GM06990 (cell line): Measurements from ENCODE around the gene MBP.

Experiments used
- DNase-seq: peaks from one replicate; pipeline ENCODE4 v3.0.0-alpha.2; 2011; ENCODE audit not compliant: insufficient read length; ENCODE audit errors: extremely low read depth
- H3K27me3 ChIP-seq: replicated peaks from 2 replicates; pipeline ENCODE4 v1.6.0; 2011; ENCODE audit warnings: low read length; ENCODE audit not compliant: control insufficient read depth, insufficient read depth
- H3K36me3 ChIP-seq: 2 replicates; pipeline ENCODE4 v1.5.1; 2011; ENCODE audit warnings: low read length; ENCODE audit not compliant: control insufficient read depth, insufficient read depth
- H3K4me3 ChIP-seq: replicated peaks from 2 replicates; pipeline ENCODE4 v1.5.1; 2011; ENCODE audit warnings: low read depth, mild to moderate bottlenecking, control low read depth, low read length
- TF ChIP-seq, protein P1 (sequence below): IDR thresholded peaks from 2 replicates; pipeline ENCODE4 v1.5.1; 2011; ENCODE audit warnings: low read length, control low read depth, mild to moderate bottlenecking, inconsistent platforms; ENCODE audit not compliant: insufficient read depth, poor library complexity, severe bottlenecking

The MBP gene

DNA sequence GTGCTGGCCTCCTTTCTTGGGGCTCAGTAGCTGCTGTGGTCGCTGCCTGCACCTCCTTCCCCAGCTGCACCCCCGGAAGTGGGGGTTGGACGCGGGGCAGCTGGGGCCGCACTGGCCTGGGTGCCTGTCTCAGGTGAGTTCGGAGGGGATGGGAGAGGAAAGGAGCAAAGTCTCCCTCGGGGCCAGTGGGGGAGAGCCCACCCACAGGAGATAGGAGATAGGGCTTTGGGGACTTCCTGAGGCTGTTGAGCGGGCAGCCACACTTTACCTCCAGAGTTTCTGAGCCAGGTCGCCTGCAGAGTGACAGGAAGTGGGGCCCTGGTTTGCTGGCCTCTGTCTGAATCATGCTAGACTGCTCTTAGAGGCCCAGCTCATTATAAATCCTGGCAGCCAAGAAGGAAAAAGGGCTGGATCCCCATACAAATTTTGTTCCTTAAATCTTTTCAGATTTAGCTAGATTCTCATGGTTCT lies 8.1 kb downstream of the MBP start:
- Histone ChIP-seq H3K4me3 (peak overlapping the region; percentile 49), H3K36me3 (peaks cover 1% of the 10 kb centered on the region), H3K27me3 (no peaks in the 10 kb centered on the region)
- peak; percentile 86 for DNase-seq
- TF ChIP-seq, protein P1, sequence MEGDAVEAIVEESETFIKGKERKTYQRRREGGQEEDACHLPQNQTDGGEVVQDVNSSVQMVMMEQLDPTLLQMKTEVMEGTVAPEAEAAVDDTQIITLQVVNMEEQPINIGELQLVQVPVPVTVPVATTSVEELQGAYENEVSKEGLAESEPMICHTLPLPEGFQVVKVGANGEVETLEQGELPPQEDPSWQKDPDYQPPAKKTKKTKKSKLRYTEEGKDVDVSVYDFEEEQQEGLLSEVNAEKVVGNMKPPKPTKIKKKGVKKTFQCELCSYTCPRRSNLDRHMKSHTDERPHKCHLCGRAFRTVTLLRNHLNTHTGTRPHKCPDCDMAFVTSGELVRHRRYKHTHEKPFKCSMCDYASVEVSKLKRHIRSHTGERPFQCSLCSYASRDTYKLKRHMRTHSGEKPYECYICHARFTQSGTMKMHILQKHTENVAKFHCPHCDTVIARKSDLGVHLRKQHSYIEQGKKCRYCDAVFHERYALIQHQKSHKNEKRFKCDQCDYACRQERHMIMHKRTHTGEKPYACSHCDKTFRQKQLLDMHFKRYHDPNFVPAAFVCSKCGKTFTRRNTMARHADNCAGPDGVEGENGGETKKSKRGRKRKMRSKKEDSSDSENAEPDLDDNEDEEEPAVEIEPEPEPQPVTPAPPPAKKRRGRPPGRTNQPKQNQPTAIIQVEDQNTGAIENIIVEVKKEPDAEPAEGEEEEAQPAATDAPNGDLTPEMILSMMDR: no peak

DNA sequence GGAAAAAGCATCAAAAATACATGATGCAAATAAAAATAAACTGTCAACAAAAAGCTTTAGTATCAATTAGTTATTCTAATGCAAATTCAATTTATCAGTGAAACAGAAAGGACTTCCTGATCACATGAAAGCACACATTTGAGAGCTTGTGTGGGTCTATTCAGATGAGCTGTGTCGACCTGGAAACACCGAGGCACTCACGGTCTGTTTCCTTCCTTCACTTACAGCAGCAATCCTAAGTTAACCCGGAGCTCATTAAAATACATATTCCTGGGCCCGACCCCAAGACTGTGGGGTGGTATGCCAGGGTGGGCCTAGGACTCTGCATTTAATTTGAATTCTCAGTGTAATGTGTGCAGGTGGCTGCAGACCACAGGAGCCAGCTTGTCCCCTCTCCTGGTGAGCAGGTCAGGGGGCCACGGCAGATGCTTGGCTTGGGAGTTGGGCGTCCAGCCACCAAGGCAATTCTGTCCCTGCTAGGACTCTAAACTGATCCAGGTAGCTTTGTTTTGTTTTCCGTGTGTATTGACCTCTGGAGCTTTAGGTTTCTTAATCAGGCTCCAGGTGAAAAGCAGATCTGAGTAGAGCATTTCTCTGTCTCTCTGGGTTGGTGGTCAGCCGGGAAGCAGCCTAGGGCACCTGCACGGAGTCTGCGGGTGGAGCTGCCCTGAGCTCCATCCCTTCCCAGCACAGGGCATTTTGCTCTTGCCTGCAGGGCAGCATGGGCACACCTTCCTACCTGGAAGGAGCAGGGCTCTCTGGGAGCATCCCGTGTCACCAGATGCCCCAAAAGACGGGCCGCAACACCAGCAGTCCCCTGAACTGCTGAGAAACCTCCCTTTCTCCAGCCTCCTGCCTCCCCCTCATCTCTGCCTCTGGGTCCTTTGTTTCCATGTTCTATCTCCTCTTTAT lies 9.0 kb downstream of the MBP start:
- no peak for DNase-seq
- H3K27me3 ChIP-seq: no peaks in the 10 kb centered on the region

DNA sequence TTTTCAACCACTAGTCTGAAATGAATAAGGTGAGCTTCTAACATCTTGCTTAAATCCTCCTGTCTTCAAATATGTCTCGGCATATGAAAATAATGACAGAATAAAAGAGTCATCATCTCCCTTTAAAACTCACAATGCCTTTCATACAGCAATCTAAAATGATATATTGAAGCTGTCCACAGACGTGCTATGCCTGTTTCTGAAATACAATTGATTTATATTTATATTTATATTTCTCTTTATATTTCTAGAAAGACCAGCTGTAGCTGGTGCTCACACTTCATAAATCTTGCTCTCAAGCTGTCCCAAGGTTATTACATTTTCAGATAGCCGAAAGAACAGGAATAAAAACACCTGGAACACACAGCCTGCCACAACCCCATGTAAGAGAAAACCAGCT lies 11.1 kb downstream of the MBP start:
- no peaks in the 10 kb centered on the region for H3K27me3 ChIP-seq
- H3K36me3 ChIP-seq: peaks cover 3% of the 10 kb centered on the region
- no peak overlapping the region for H3K4me3 ChIP-seq
- TF ChIP-seq, protein P1: no peak
- no peak for DNase-seq

More for the DNA sequence above, 9.0 kb downstream of the MBP start:
- TF ChIP-seq, protein P1: no peak
- Histone ChIP-seq H3K4me3 (peak overlapping the region; percentile 49; the same call in 1 of the 2 replicates), H3K36me3 (peaks cover 2% of the 10 kb centered on the region)

DNA sequence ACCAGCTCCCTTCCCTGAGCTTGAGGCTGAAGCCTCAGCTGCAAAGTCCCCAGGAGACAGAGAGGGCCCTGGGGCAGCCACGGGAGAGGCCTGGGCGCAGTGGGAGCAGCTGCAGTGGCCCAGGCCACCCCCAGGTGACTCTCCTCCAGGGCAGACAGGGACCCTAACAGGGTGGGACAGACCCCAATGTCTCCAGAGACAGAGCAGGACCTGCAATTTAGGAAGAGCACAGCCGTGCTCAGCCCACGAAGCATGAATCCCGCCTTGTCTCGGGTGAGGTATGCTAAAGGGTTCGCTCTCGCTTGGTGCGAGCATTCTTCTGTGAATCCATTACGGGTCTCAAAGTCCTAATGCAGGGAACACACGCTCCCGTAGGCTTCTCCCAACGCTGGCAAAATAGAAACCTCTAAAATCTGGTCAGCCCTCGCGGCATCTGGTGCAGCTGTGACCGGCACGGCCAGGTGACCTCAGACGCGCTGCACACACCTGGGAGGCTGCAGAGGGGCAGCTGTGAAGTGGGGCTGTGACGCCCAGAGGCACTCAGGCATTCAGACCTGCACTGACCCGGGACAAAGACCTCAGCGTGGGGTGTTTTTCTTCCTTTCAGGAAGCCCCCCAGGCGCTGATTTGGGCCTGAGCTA lies 12.6 kb downstream of the MBP start:
- no peak overlapping the region for H3K4me3 ChIP-seq
- TF ChIP-seq, protein P1: no peak
- no peaks in the 10 kb centered on the region for H3K27me3 ChIP-seq
- peaks cover 5% of the 10 kb centered on the region for H3K36me3 ChIP-seq
- no peak for DNase-seq

DNA sequence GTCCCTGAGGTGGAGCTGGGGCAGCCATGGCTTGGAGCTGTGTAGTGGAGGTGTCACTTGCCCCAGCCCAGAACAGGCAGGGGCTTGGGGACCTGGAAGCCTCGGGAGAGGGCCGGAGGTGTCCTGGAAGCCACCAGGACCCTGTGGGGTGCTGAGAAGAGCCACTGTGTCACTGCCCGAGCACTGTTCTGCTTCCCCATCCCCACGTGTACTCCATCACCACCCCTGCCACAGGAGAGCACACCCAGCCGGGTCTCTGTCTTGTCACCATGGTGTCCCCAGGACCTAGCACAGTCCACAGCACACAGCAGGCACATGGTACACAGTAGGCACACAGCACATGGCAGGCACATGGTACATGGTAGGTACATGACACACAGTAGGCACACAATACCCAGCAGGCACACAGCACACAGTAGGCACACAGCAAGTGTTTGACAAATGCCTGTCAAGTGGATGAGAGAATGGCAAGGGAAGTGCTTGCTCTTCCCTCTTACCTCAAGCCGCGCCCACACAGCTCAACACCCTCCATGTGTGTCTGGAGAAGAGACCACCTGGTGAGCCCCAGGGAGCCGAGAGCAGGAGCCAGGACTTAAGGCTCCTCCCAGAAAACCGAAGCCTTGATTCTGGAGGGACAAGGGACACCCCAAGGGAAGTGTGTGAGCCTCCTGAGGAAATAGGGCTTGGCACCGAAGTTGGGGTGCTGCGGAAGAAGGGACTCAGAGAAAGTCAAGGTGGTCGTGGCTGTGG lies 13.3 kb downstream of the MBP start:
- Histone ChIP-seq H3K27me3 (no peaks in the 10 kb centered on the region), H3K36me3 (peaks cover 5% of the 10 kb centered on the region), H3K4me3 (no peak overlapping the region)
- TF ChIP-seq, protein P1: no peak
- DNase-seq: no peak
